Esophagus squamous epithelium (tissue), 5 donors: ENCODE measurements around the gene SUMO2. TPM values are rescaled to one million over a fixed set of nuclear protein-coding genes. Genes with fewer than 3 reads are reported as not detected.

Experiments used
- DNase-seq: peaks from one replicate; lab custom pipeline; 2025; lab: John Stamatoyannopoulos, UW
- H3K27ac ChIP-seq, 4 donors: fragments of 200-600 bp; sonication (generic); one replicate each; pipeline ENCODE4 v1.5.1; 2016 to 2019; ENCODE audit warnings: mild to moderate bottlenecking in 1 of 4
- H3K27me3 ChIP-seq, 4 donors: fragments of 200-600 bp; sonication (generic); 1 replicate in 3 of 4; 2 replicates in 1 of 4; pipeline versions ENCODE4 v1.5.1 to v1.6.0; 2017 to 2021; ENCODE audit warnings: antibody characterized with exemption in 1 of 4
- H3K36me3 ChIP-seq, 3 donors: fragments of 200-600 bp; sonication (generic); one replicate each; pipeline ENCODE4 v1.5.1; 2016 to 2019
- H3K4me1 ChIP-seq, 3 donors: fragments of 200-600 bp; sonication (generic); one replicate each; pipeline ENCODE4 v1.5.1; 2017 to 2019
- H3K4me3 ChIP-seq, 4 donors: fragments of 200-600 bp; sonication (generic); 1 replicate in 3 of 4; 2 replicates in 1 of 4; pipeline ENCODE4 v1.5.1; 2016 to 2019; ENCODE audit warnings: mild to moderate bottlenecking in 2 of 4, moderate library complexity in 1 of 4
- H3K9me3 ChIP-seq, 3 donors: fragments of 200-600 bp; sonication (generic); one replicate each; pipeline ENCODE4 v1.5.1; 2016 to 2019
- CTCF ChIP-seq, 6 experiments: fragments of 450-650 bp in 4 of 6; fragments of 200-600 bp in 2 of 6; sonication (generic) in 2 of 6; IDR thresholded peaks; one replicate each; pipeline ENCODE4 v1.5.1; 2016 to 2019; ENCODE audit warnings: antibody characterized with exemption in 6 of 6, mild to moderate bottlenecking in 4 of 6, moderate library complexity in 4 of 6
- POLR2A ChIP-seq, 4 donors: fragments of 450-650 bp; IDR thresholded peaks; one replicate each; pipeline ENCODE4 v1.6.1; 2017; ENCODE audit warnings: antibody characterized with exemption in 4 of 4, mild to moderate bottlenecking in 4 of 4, moderate library complexity in 3 of 4
- WGBS, 2 donors: methylation state at CpG; one replicate each; pipeline ENCODE4 v1.1.5; 2018; 5-methylcytosine and 5-hydroxymethylcytosine counted together
- intact Hi-C: fragments of 100-400 bp; cut with DNase I; formaldehyde crosslinking; loops from one replicate; pipeline ENCODE4 v1.15.0; 2022
- total RNA-seq, 4 donors: library from RNA; depleted of rRNA; stranded (reverse); fragments of >200 nt; gene quantifications; one replicate each; pipeline ENCODE4 v1.1.0, GENCODE V29; 2016
- donor health status: DM: yes; HTN: yes; CAD: no.

The SUMO2 gene
- total RNA-seq, result 100 to 1,000 TPM in 1 of 4 donors, 10 to 100 TPM in 3; 49.5 to 110 (median 69.5) TPM

- intact Hi-C loops, result no loop called here
- peak in 3 of 4 donors; percentile 6 to 93 (median 83) for TF ChIP-seq POLR2A (IDR thresholded peaks at IDR 0.05)
- peak in 5 of 6 experiments; percentile 7 to 59 (median 53) for TF ChIP-seq CTCF (IDR thresholded peaks at IDR 0.05)
- WGBS, 2 donors, result 1 to 12% methylated on average over 5 to 16 of the region's 92 CpGs
- peak; percentile 80 for DNase-seq
- Histone ChIP-seq H3K27ac (peak within 1 kb of the TSS; percentile 97 to 100 (median 99)), H3K9me3 (no peaks in the 10 kb centered on the region), H3K4me3 (peak within 1 kb of the TSS; percentile 83 to 98 (median 91)), H3K36me3 (peaks cover 0 to 23% (median 0%) of the 10 kb centered on the region in 3 donors), H3K27me3 (no peaks in the 10 kb centered on the region), H3K4me1 (peaks cover 6 to 41% (median 24%) of the 10 kb centered on the region in 3 donors)
These were observed at the start of gene SUMO2 for GRCh38 chr17:75182569-75183436. Gene SUMO2 (minus strand): TSS chr17:75182959. CDS start chr17:75182834, 125 bp downstream.

GRCh38 chr17:75231741-75232464, 49.1 kb upstream of the SUMO2 start:
- Histone ChIP-seq H3K36me3 (peaks cover 19 to 100% (median 37%) of the 10 kb centered on the region in 3 donors), H3K27me3 (no peaks in the 10 kb centered on the region), H3K4me1 (peaks cover 0 to 17% (median 5%) of the 10 kb centered on the region in 3 donors), H3K9me3 (no peaks in the 10 kb centered on the region), H3K4me3 (no peak overlapping the region), H3K27ac (no peak overlapping the region)
- WGBS, 2 donors, result 80 to 91% methylated on average over 11 to 17 of the region's 18 CpGs
- no peak for DNase-seq
- no peak for TF ChIP-seq POLR2A (IDR thresholded peaks at IDR 0.05)
- no peak for TF ChIP-seq CTCF (IDR thresholded peaks at IDR 0.05)
- intact Hi-C loops, result no loop called here

GRCh38 chr17:75231071-75231470, 48.3 kb upstream of the SUMO2 start:
- Histone ChIP-seq H3K9me3 (no peaks in the 10 kb centered on the region), H3K4me3 (no peak overlapping the region), H3K27ac (no peak overlapping the region), H3K27me3 (no peaks in the 10 kb centered on the region), H3K36me3 (peaks cover 19 to 100% (median 29%) of the 10 kb centered on the region in 3 donors), H3K4me1 (peaks cover 0 to 19% (median 5%) of the 10 kb centered on the region in 3 donors)
- DNase-seq, result no peak
- TF ChIP-seq CTCF (IDR thresholded peaks at IDR 0.05) (no peak), POLR2A (IDR thresholded peaks at IDR 0.05) (no peak)
- intact Hi-C loops, result no loop called here
- WGBS, 2 donors, result 97 to 98% methylated on average over 6 of the region's 8 CpGs

- WGBS, 2 donors, result 33 to 48% methylated on average over 1 to 3 of the region's 4 CpGs
- Histone ChIP-seq H3K27ac (peak overlapping the region in 3 of 4 donors; percentile 16 to 50 (median 49)), H3K4me3 (no peak overlapping the region), H3K9me3 (no peaks in the 10 kb centered on the region), H3K36me3 (peaks cover 25 to 100% (median 36%) of the 10 kb centered on the region in 3 donors), H3K27me3 (no peaks in the 10 kb centered on the region), H3K4me1 (peaks cover 0 to 19% (median 5%) of the 10 kb centered on the region in 3 donors)
- intact Hi-C loops, result no loop called here
- no peak for DNase-seq
- TF ChIP-seq POLR2A (IDR thresholded peaks at IDR 0.05), result no peak
- no peak for TF ChIP-seq CTCF (IDR thresholded peaks at IDR 0.05)
These were observed 46.1 kb upstream of the SUMO2 start for GRCh38 chr17:75228847-75229246.
